G401 (cell line): ENCODE measurements around the gene PTPRN2. TPM values are rescaled to one million over a fixed set of nuclear protein-coding genes. Genes with fewer than 3 reads are reported as not detected.
"Not testable (repeated sequence)": the region's sequence is repeated elsewhere in the genome, so short reads cannot be mapped to it uniquely, and the experiment has no call there.

ENCODE experiments used
- DNase-seq: peaks from one replicate; pipeline ENCODE4 v3.0.0-alpha.2; 2015; ENCODE audit warnings: low spot score
- in situ Hi-C: cut with HindIII; loops from 2 replicates; pipeline ENCODE4 v1.10.0; 2016; ENCODE audit warnings: low sequenced_read_pairs, mixed read lengths
- total RNA-seq: library from RNA; depleted of rRNA; stranded (reverse); fragments of >200 nt; shearing (Covaris generic); gene quantifications from 2 replicates; pipeline ENCODE4 v1.2.3, GENCODE V29; 2014

Gene PTPRN2
- total RNA-seq, 1 experiment from 2014 or later, result not detected

DNA sequence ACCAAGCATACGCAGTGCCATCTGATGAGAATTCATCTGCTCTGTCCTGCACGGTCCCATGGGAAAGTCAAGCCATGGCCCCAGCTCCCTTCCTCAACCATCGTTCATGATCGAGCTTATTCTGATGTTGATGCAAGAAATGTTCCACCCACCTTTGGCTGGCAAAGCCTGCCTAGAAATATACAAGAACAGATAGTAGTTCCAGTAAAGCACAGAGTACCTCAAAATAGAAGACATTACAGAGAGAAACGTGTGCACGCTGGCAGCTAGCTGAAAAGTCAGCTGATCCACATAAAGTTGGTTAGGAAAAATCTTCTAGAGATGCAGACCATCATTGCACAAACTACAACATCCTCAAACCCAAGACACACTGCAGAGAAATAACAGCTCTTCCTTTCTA lies 127.0 kb downstream of the PTPRN2 start:
- DNase-seq, result no peak
- in situ Hi-C loops, result loop anchor here (25.0 kb wide), 1 partner anchor 673 kb away; no protein-coding TSS in a partner anchor

GRCh38 chr7:158458716-158459282 lies 128.8 kb downstream of the PTPRN2 start:
- in situ Hi-C loops, result loop anchor here (25.0 kb wide), 1 partner anchor 671 kb away; no protein-coding TSS in a partner anchor

GRCh38 chr7:158458096-158458495 lies 129.5 kb downstream of the PTPRN2 start:
- in situ Hi-C loops, result loop anchor here (25.0 kb wide), 1 partner anchor 671 kb away; no protein-coding TSS in a partner anchor
- DNase-seq, result no peak

More at GRCh38 chr7:158458716-158459282, 128.8 kb downstream of the PTPRN2 start:
- DNase-seq, result no peak

GRCh38 chr7:158457586-158457985 lies 130.0 kb downstream of the PTPRN2 start:
- not testable (repeated sequence) for DNase-seq
- in situ Hi-C loops, result loop anchor here (25.0 kb wide), 1 partner anchor 670 kb away; no protein-coding TSS in a partner anchor

DNA sequence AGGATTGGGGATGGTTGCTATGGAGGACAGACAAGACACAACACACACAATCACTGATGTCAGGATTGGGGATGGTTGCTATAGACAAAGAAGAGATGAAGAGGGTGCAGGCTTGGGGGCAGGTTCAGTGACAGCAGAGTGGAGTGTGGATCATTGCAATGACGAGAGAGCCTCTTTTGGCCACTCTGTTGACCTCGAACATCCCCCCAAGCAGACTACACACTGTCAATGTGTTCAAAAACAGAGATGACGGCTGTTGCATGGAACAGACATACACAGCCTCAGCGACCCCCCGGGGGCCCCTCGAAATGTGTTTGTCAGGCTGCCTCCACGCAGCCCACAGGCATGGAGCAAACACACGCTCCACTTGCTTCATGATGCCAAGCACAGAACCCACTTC lies 133.0 kb downstream of the PTPRN2 start:
- in situ Hi-C loops, result loop anchor here (25.0 kb wide), 1 partner anchor 667 kb away; no protein-coding TSS in a partner anchor
- no peak for DNase-seq

DNA sequence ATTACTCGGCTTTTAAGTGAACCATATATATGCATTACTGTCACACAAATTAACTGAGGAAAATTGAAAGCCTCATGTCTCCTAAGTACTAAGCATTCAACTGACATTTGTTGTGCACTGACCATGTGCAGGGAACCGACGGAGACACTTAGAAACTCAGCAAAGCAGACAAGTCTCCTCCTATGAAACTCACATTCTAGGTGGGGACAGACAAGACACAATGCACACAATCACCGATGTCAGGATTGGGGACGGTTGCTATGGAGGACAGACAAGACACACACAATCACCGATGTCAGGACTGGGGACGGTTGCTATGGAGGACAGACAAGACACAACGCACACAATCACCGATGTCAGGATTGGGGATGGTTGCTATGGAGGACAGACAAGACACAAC lies 134.0 kb downstream of the PTPRN2 start:
- DNase-seq, result no peak
- in situ Hi-C loops, result loop anchor here (25.0 kb wide), 1 partner anchor 666 kb away; no protein-coding TSS in a partner anchor

DNA sequence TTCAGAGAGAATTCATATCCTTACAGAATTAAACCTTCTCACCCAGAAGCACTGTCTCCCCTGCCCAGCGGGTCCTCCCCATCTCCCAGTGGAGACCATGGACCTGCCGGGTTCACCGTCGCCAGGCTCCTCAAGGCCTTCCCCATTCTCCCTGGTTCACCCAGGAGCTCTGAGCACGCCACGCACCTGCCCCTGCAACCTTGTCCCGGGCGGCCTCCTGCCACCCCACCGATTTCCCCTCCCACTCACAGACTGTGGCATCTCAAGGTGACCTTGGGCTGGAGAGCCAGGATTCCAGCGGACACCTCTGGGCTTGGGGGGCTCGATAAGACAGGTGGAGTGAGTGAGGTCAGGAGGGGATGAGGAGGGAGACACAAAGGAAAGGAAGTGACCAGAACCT lies 135.3 kb downstream of the PTPRN2 start:
- DNase-seq, result no peak
- in situ Hi-C loops, result loop anchor here (25.0 kb wide), 1 partner anchor 665 kb away; no protein-coding TSS in a partner anchor

DNA sequence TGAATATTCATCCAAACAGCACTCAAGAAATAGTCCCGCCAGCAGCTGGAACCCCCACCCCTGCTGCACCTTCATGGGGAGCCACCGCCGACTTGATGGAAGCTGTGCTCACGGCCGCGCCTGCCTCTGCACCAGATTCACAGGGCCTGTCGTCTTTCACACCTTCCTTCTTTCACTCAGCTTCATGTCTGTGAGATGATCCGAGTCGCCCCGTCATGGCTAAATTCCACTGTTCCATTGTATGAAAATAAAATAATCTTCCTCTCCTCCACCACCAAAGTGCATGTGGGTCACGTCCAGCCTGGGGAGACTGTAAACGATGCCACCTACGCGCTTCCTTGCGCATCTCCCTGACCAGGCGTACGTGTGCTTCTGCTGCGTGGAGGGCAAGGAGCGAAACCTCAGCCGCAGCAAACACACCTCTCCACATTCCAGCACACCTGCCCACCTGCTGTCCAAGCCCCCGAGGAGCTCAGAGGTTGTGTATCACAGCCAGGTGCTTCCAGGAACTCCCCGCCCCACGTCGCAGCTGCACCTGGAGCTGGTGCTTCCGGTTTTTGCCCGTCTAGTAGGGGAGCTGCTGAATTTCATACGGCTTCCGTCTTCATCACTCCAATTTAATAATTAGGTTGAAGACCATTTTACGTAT lies 137.0 kb downstream of the PTPRN2 start:
- in situ Hi-C loops, result loop anchor here (25.0 kb wide), 1 partner anchor 663 kb away; no protein-coding TSS in a partner anchor
- no peak for DNase-seq

DNA sequence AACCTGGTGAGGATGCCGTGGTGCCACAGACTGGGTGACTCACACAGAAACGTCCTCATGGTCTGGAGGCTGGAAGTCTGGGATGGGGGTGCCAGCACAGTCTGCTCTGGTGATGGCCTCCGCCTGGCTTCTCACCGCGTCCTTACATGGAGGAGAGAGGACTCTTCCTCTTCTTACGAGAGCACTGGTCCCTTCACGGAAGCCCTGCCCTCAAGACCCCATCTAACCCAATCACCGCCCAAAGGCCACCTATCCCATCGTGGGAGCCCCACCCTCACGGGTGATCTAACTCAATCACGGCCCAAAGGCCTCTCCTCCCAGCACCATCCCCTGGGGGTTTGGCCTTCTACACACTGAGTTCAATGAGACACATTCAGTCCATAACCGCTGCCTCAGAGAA lies 137.7 kb downstream of the PTPRN2 start:
- in situ Hi-C loops, result loop anchor here (25.0 kb wide), 1 partner anchor 663 kb away; no protein-coding TSS in a partner anchor

GRCh38 chr7:158449266-158449665 lies 138.4 kb downstream of the PTPRN2 start:
- DNase-seq, result no peak
- in situ Hi-C loops, result no loop called here

More for the DNA sequence above, 137.7 kb downstream of the PTPRN2 start:
- no peak for DNase-seq

GRCh38 chr7:158448430-158449100 lies 139.1 kb downstream of the PTPRN2 start:
- DNase-seq, result no peak
- in situ Hi-C loops, result no loop called here

DNA sequence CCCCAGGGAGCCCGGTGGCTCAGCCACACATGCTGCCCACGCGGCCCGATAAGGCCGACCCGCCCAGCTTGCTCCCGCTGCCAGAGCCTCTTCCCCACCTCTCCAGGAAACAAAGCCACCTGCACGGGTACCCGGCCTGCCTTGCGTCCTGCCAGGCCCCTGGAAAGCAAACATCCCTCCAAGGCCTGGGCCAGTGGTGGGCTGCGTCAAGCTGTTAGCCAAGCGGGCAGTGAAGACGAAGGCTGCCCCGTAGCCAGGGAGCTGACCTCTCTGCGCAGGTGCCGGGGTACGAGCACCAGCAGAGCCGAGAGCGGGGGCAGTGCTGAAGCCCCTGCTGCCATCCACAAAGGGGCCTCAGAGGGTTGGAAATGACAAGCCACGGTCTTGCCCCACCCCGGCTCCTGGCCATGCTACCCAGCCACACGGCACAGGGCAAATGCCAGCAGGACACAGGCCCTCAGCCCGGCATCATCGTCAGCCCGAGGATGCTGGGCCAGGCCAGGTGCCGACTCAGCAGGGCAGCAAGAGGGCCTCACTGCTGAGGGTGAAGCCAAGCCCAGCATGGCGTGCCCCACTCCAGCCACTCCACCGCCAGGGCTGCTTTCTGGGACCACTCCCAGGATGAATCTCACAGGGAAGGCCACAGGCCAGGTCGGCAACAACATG lies 140.0 kb downstream of the PTPRN2 start:
- peak; percentile 61 for DNase-seq
- in situ Hi-C loops, result no loop called here

GRCh38 chr7:158447151-158447505 lies 140.5 kb downstream of the PTPRN2 start:
- in situ Hi-C loops, result no loop called here
- peak; percentile 75 for DNase-seq

GRCh38 chr7:158446706-158447105 lies 140.9 kb downstream of the PTPRN2 start:
- DNase-seq, result no peak
- in situ Hi-C loops, result no loop called here

- no peak for DNase-seq
- in situ Hi-C loops, result no loop called here
Observed at GRCh38 chr7:158446281-158446680, 141.3 kb downstream of the PTPRN2 start.

DNA sequence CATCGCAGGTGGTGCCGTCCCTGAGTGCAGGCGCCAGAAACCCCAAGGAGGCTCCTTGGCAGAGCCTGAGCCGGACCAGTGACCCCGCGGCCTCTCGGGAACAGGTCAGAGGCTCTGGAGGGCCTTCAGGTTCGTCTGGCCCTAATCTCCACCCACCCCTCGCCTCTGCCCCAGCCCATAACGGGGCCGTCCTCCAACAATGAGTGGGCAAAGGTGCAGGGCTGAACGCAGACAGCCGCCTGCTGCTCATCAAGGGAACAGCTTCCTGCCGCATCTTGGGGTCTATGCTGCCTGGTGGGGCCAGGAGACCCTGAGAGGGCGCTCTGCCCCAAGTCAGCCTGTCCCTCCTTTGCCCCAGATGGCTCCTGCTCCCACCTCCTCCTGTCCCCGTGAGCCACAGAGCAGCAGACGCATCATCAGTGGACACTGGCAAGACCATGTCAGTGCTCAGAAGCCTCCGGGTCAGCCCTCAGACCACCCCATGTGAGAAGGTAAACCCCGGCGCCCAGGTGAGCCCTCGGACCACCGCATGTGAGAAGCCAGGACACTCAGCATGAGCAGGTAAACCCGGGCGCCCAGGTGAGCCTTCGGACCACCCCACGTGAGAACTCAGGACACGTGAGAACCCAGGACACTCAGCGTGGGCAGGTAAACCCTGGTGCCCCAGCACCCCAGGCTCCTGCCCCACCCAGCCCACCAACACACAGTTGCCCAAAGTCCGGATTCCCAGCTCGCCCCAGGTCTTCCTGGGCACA lies 142.0 kb downstream of the PTPRN2 start:
- DNase-seq, result no peak
- in situ Hi-C loops, result no loop called here

GRCh38 chr7:158444501-158445420 lies 142.9 kb downstream of the PTPRN2 start:
- in situ Hi-C loops, result no loop called here
- no peak for DNase-seq
